ENCODE measurements around the gene UBE2V1.
"Not testable (repeated sequence)": the region's sequence is repeated elsewhere in the genome, so short reads cannot be mapped to it uniquely, and the experiment has no call there.

UBE2V1 gene

GRCh38 chr20:50085146-50085480 is 27.8 kb downstream of the UBE2V1 start:
- Histone ChIP-seq H3K79me1 (ENCODE audit: low read depth, low read length) (peaks cover 3% of the 10 kb centered on the region), H3K18ac (ENCODE audit: low read length) (no peak overlapping the region), H4K91ac (ENCODE audit: low read depth, low read length, poor library complexity) (no peak overlapping the region), H3K4me3 (ENCODE audit: low read length in 2 of 2) (no peak overlapping the region), H3K27ac (replicated peaks; ENCODE audit: low read length) (no peak overlapping the region), H3K14ac (ENCODE audit: low read length) (no peak overlapping the region), H3K9ac (ENCODE audit: low read depth, low read length, poor library complexity) (no peak overlapping the region), H2BK120ac (ENCODE audit: low read depth, low read length) (no peak overlapping the region), H2BK15ac (ENCODE audit: low read length) (no peak overlapping the region), H2BK12ac (ENCODE audit: low read length) (no peak overlapping the region), H3K36me3 (replicated peaks in 1 of 2; ENCODE audit: control insufficient read depth in 2 of 2, insufficient read depth in 2 of 2, low read length in 2 of 2) (peaks cover 12 to 69% of the 10 kb centered on the region in 2 donors), H2AFZ (ENCODE audit: low read length) (no peak overlapping the region), H3K4me2 (ENCODE audit: insufficient read depth, low read length, poor library complexity, severe bottlenecking) (no peak overlapping the region), H2AK5ac (ENCODE audit: low read depth, low read length) (no peak overlapping the region), H3K9me3 (replicated peaks in 1 of 2; ENCODE audit: control insufficient read depth in 2 of 2, insufficient read depth in 1 of 2, low read depth in 1 of 2, low read length in 2 of 2) (no peaks in the 10 kb centered on the region), H3K4ac (ENCODE audit: low read length) (no peak overlapping the region), H4K8ac (ENCODE audit: low read depth, low read length) (no peak overlapping the region), H3K4me1 (ENCODE audit: control insufficient read depth in 2 of 2, insufficient read depth in 1 of 2, low read depth in 1 of 2, low read length in 2 of 2) (peaks cover 3 to 4% of the 10 kb centered on the region in 2 donors), H3K23ac (ENCODE audit: low read depth, low read length, poor library complexity) (no peak overlapping the region), H3K27me3 (ENCODE audit: control insufficient read depth in 3 of 3, insufficient read depth in 3 of 3, low read depth in 1 of 3, low read length in 3 of 3) (no peaks in the 10 kb centered on the region), H2BK5ac (ENCODE audit: low read length) (no peak overlapping the region)
- no CpG with 5 or more reads among the region's 5 CpGs for WGBS, 2 donors (ENCODE audit: extremely low coverage in 2 of 2, insufficient read length in 2 of 2, insufficient replicate concordance in 1 of 2)
- no peak for DNase-seq (ENCODE audit: low spot score)

GRCh38 chr20:50083034-50083433 is 29.9 kb downstream of the UBE2V1 start:
- Histone ChIP-seq H3K4me3 (ENCODE audit: low read length in 2 of 2) (no peak overlapping the region), H4K91ac (ENCODE audit: low read depth, low read length, poor library complexity) (no peak overlapping the region), H3K36me3 (replicated peaks in 1 of 2; ENCODE audit: control insufficient read depth in 2 of 2, insufficient read depth in 2 of 2, low read length in 2 of 2) (peaks cover 10 to 53% of the 10 kb centered on the region in 2 donors), H2BK12ac (ENCODE audit: low read length) (no peak overlapping the region), H3K23ac (ENCODE audit: low read depth, low read length, poor library complexity) (no peak overlapping the region), H3K4me2 (ENCODE audit: insufficient read depth, low read length, poor library complexity, severe bottlenecking) (no peak overlapping the region), H3K79me1 (ENCODE audit: low read depth, low read length) (peaks cover 3% of the 10 kb centered on the region), H3K14ac (ENCODE audit: low read length) (no peak overlapping the region), H4K8ac (ENCODE audit: low read depth, low read length) (no peak overlapping the region), H3K4me1 (ENCODE audit: control insufficient read depth in 2 of 2, insufficient read depth in 1 of 2, low read depth in 1 of 2, low read length in 2 of 2) (peaks cover 3 to 4% of the 10 kb centered on the region in 2 donors), H2BK15ac (ENCODE audit: low read length) (no peak overlapping the region), H2BK5ac (ENCODE audit: low read length) (no peak overlapping the region), H3K18ac (ENCODE audit: low read length) (no peak overlapping the region), H3K9me3 (replicated peaks in 1 of 2; ENCODE audit: control insufficient read depth in 2 of 2, insufficient read depth in 1 of 2, low read depth in 1 of 2, low read length in 2 of 2) (no peaks in the 10 kb centered on the region), H2AFZ (ENCODE audit: low read length) (no peak overlapping the region), H2BK120ac (ENCODE audit: low read depth, low read length) (no peak overlapping the region), H2AK5ac (ENCODE audit: low read depth, low read length) (no peak overlapping the region), H3K27ac (replicated peaks; ENCODE audit: low read length) (no peak overlapping the region), H3K4ac (ENCODE audit: low read length) (no peak overlapping the region), H3K9ac (ENCODE audit: low read depth, low read length, poor library complexity) (no peak overlapping the region), H3K27me3 (ENCODE audit: control insufficient read depth in 3 of 3, insufficient read depth in 3 of 3, low read depth in 1 of 3, low read length in 3 of 3) (no peaks in the 10 kb centered on the region)
- DNase-seq (ENCODE audit: low spot score) = no peak
- WGBS, 2 donors (ENCODE audit: extremely low coverage in 2 of 2, insufficient read length in 2 of 2, insufficient replicate concordance in 1 of 2) = no CpG with 5 or more reads among the region's 7 CpGs

- H2BK5ac ChIP-seq (ENCODE audit: low read length); H3K4me1 ChIP-seq (ENCODE audit: control insufficient read depth in 2 of 2, insufficient read depth in 1 of 2, low read depth in 1 of 2, low read length in 2 of 2); H3K23ac ChIP-seq (ENCODE audit: low read depth, low read length, poor library complexity); H3K4me3 ChIP-seq (ENCODE audit: low read length in 2 of 2); H3K27me3 ChIP-seq (ENCODE audit: control insufficient read depth in 3 of 3, insufficient read depth in 3 of 3, low read depth in 1 of 3, low read length in 3 of 3); H3K14ac ChIP-seq (ENCODE audit: low read length); H3K18ac ChIP-seq (ENCODE audit: low read length); H4K8ac ChIP-seq (ENCODE audit: low read depth, low read length); H4K91ac ChIP-seq (ENCODE audit: low read depth, low read length, poor library complexity); H2AK5ac ChIP-seq (ENCODE audit: low read depth, low read length); H3K9ac ChIP-seq (ENCODE audit: low read depth, low read length, poor library complexity); H2BK15ac ChIP-seq (ENCODE audit: low read length); H2BK120ac ChIP-seq (ENCODE audit: low read depth, low read length); H2AFZ ChIP-seq (ENCODE audit: low read length); H3K79me1 ChIP-seq (ENCODE audit: low read depth, low read length); H3K9me3 ChIP-seq (replicated peaks in 1 of 2; ENCODE audit: control insufficient read depth in 2 of 2, insufficient read depth in 1 of 2, low read depth in 1 of 2, low read length in 2 of 2); H3K4ac ChIP-seq (ENCODE audit: low read length); H3K4me2 ChIP-seq (ENCODE audit: insufficient read depth, low read length, poor library complexity, severe bottlenecking); H3K27ac ChIP-seq (replicated peaks; ENCODE audit: low read length); DNase-seq (ENCODE audit: low spot score); H2BK12ac ChIP-seq (ENCODE audit: low read length): not testable (repeated sequence)
- WGBS, 2 donors (ENCODE audit: extremely low coverage in 2 of 2, insufficient read length in 2 of 2, insufficient replicate concordance in 1 of 2) = no CpG with 5 or more reads among the region's 9 CpGs
- peaks cover 10 to 46% of the 10 kb centered on the region in 2 donors for H3K36me3 ChIP-seq (replicated peaks in 1 of 2; ENCODE audit: control insufficient read depth in 2 of 2, insufficient read depth in 2 of 2, low read length in 2 of 2)
Observed at GRCh38 chr20:50082056-50082455, 30.9 kb downstream of the UBE2V1 start.

GRCh38 chr20:50077818-50078601 is 34.9 kb downstream of the UBE2V1 start:
- no peaks in the 10 kb centered on the region for H3K9me3 ChIP-seq (replicated peaks in 1 of 2; ENCODE audit: control insufficient read depth in 2 of 2, insufficient read depth in 1 of 2, low read depth in 1 of 2, low read length in 2 of 2)
- H3K27me3 ChIP-seq (ENCODE audit: control insufficient read depth in 3 of 3, insufficient read depth in 3 of 3, low read depth in 1 of 3, low read length in 3 of 3) = no peaks in the 10 kb centered on the region
- H2BK120ac ChIP-seq (ENCODE audit: low read depth, low read length) = no peak overlapping the region
- H2BK15ac ChIP-seq (ENCODE audit: low read length) = no peak overlapping the region
- H3K79me1 ChIP-seq (ENCODE audit: low read depth, low read length) = peaks cover 1% of the 10 kb centered on the region
- H3K4me1 ChIP-seq (ENCODE audit: control insufficient read depth in 2 of 2, insufficient read depth in 1 of 2, low read depth in 1 of 2, low read length in 2 of 2) = peaks cover 6 to 10% of the 10 kb centered on the region in 2 donors
- H3K14ac ChIP-seq (ENCODE audit: low read length) = no peak overlapping the region
- no peak overlapping the region for H3K18ac ChIP-seq (ENCODE audit: low read length)
- WGBS, 2 donors (ENCODE audit: extremely low coverage in 2 of 2, insufficient read length in 2 of 2, insufficient replicate concordance in 1 of 2) = no CpG with 5 or more reads among the region's 17 CpGs
- H3K4me2 ChIP-seq (ENCODE audit: insufficient read depth, low read length, poor library complexity, severe bottlenecking) = no peak overlapping the region
- no peak overlapping the region for H2BK5ac ChIP-seq (ENCODE audit: low read length)
- no peak for DNase-seq (ENCODE audit: low spot score)
- H4K8ac ChIP-seq (ENCODE audit: low read depth, low read length) = no peak overlapping the region
- no peak overlapping the region for H3K9ac ChIP-seq (ENCODE audit: low read depth, low read length, poor library complexity)
- H3K4ac ChIP-seq (ENCODE audit: low read length) = no peak overlapping the region
- no peak overlapping the region for H4K91ac ChIP-seq (ENCODE audit: low read depth, low read length, poor library complexity)
- H3K27ac ChIP-seq (replicated peaks; ENCODE audit: low read length) = no peak overlapping the region
- H2AFZ ChIP-seq (ENCODE audit: low read length) = no peak overlapping the region
- no peak overlapping the region for H2BK12ac ChIP-seq (ENCODE audit: low read length)
- H3K4me3 ChIP-seq (ENCODE audit: low read length in 2 of 2) = no peak overlapping the region
- H2AK5ac ChIP-seq (ENCODE audit: low read depth, low read length) = no peak overlapping the region
- peaks cover 8 to 32% of the 10 kb centered on the region in 2 donors for H3K36me3 ChIP-seq (replicated peaks in 1 of 2; ENCODE audit: control insufficient read depth in 2 of 2, insufficient read depth in 2 of 2, low read length in 2 of 2)
- H3K23ac ChIP-seq (ENCODE audit: low read depth, low read length, poor library complexity) = no peak overlapping the region

Data from neuronal stem cell (in vitro differentiated cells).